ENCODE results near the gene BCO2.
"Not testable (repeated sequence)": the region's sequence is repeated elsewhere in the genome, so short reads cannot be mapped to it uniquely, and the experiment has no call there.

Gene BCO2
- 0.26 to 3.1 reads per million in 2 experiments for total RNA-seq

DNA sequence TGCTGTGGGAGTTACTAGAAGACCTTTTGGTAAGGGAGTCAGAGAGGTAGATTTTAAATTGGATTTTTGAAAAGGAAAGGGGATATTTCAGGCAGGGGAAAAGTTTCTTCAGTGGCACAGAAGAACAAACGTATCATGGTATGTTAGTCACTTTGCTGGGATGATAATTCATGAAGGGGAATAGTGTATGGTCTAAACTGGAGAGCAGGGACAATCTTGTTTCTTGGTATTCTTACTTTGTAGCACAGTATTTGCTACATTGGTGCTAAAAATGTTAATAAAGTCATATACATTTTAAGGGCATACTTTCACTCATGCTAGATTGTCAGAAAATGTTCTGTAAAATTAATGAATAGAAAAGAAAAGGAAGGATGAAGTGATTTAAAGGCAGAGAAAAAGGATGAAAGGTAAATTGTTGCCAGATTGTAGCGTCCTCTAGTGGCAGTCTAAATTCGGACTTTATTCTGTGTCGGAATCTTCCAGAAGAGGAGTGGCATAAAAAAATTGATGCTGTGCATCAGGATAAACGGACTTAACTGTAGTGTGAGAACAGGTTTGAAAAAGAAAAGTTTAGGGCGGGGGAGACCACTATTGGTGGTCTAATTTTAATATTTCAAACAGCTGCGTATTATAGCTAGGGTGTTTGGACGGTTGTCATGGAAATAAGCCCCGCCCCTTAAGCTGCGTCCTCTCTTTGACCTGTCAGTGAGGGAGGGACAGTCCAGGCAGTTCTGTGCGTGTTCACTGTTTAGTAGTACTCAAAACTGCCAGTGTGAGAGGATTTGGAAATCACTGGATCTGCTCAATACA is at the start of gene BCO2:
Gene BCO2 (plus strand): TSS at position 724 of the 810 bp plus-strand sequence. CDS start 90 bp downstream, outside the sequence.
- DNase-seq (ENCODE audit: low read depth), result no peak

GRCh38 chr11:112127056-112127455 is 48.3 kb upstream of the BCO2 start:
- no peak for DNase-seq (ENCODE audit: low read depth)

- no peak for DNase-seq (ENCODE audit: low read depth)
These were observed 46.7 kb upstream of the BCO2 start for GRCh38 chr11:112128483-112129121.

DNA sequence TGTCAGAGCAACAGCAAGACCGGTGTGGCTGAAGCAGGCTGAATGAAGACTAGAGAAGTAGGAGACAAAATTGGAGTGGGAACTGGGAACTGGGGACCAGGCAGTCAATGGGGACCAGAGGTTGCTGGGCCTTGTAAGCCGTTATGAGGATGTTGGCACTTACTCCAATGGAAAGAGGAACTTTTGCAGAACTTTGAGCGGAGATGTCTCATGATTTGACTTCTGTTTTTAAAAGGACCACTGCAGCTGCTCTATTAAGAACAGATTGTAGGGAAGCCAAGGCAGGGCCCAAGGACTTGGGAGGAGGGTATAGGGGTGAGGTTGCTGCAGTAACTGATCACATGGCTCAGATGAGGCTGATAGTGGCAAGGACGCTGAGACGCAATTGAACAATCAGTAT is 45.7 kb upstream of the BCO2 start:
- no peak for DNase-seq (ENCODE audit: low read depth)

DNA sequence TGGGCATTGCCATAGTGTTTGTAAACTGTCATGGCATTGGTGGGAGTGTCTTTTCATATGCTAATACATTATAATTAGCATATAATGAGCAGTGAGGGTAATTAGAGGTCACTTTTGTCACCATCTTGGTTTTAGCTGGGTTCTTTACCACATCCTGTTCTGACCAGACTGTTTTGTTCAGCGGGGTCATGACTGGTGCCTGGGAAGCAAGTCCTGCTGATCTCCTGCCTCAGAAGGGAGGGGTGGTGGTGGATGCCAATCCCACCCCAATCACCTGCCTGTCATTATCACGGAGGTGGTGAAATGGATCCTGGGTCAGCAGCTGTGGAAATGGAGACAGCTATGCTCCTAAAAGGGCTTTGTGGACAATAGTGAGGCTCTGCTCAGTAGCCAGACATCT is 42.6 kb upstream of the BCO2 start:
- no peak for DNase-seq (ENCODE audit: low read depth)

DNA sequence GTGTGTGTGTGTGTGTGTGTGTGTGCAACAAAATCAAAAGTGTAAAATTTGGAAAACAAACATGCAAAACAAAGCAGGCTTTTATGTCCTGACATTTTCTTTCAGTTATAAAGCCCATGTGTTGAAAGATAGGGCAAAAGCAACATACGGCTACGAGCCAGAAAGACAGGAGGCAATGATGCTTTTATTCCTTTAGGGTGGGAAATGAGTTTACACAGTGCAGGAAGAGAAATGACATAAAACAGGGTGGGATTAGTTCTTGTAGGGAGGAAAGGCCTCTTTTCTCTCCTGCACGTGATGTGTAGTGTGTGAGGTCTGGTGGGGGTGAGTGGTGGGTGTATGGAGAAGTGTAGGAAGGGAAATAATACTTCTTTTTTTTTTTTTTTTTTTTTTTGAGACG is 40.8 kb upstream of the BCO2 start:
- no peak for DNase-seq (ENCODE audit: low read depth)

- DNase-seq (ENCODE audit: low read depth), result no peak
These were observed 31.7 kb upstream of the BCO2 start for GRCh38 chr11:112143597-112143996.

GRCh38 chr11:112150517-112150916 is 24.8 kb upstream of the BCO2 start:
- no peak for DNase-seq (ENCODE audit: low read depth)

- no peak for DNase-seq (ENCODE audit: low read depth)
These were observed 19.0 kb upstream of the BCO2 start for GRCh38 chr11:112156153-112156955.

- no peak for DNase-seq (ENCODE audit: low read depth)
These were observed 18.2 kb upstream of the BCO2 start for GRCh38 chr11:112156956-112157766.

DNA sequence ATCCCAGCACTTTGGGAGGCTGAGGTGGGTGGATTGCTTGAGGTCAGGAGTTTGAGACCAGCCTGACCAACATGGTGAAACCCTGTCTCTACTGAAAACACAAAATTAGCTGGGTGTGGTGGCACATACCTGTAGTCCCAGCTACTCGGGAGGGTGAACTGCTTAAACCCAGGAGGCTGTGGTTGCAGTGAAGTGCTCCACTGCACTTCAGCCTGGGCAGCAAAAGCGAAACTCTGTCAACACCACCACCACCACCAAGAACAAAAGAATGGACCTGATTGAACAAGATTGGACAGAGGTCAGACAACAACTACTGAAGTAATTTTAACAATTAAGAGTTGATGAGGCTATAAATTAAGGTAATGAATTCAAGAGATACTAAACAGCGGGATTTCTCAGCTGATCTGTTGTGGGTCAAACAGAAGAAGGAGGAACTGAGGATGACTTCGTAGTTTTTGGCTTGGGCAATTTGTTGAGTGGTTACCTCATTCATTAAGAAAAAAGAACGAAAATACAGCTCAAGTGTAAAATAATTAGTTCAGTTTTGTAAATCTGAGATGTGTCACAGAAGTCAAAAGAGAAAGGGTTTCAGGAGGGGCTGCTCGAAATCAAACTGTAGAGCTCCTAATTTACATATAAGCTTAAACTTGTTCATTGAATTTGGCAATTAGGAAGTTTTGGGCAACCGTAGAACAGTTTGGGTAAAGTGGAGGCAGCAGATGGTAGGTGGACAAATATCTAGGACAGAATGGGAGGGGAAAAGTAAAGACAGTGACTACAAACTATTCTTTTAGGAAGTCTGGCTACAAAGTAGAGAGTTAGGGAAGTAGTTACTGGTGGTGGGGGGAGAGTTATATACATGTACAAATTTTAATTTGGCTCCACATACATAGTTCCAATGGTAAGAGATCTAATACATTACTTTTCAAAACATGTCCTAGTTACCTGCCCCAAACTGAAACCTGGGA is 15.9 kb upstream of the BCO2 start:
- no peak for DNase-seq (ENCODE audit: low read depth)

DNA sequence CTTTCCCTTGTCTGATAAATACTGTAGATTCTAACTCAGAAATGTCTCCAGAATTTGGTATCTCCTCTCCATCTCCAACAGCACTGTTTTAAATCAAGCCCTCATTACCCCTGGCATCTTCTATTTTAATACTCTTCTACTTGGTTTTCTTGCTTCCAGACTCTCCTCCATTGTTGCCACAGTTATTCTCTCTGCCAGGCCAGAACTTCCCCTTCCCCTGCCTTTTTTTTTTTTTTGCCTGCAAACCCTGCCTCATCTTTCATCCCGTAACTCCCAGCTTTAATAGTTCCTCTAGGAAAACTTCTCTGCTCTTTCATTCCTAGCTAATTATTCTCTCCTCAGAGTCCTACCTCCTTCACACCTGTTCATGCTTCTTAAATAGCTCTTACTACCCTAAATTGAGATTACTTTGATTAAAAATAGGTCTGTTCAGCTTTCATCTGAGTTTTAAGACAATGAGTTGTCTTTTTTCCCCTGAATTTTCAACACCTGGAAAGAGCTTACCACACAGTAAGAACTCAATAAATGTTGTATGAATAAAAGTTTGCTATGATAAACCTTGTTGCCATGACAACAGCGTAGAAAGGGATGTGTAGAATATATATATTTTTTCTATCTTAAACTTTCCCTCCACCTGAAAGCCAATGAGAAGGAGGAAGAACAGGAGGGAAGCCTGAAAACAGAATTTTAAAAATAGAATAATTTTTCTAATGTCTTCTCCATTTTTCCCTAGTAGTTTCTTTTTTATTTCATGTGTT is 15.0 kb upstream of the BCO2 start:
- no peak for DNase-seq (ENCODE audit: low read depth)

GRCh38 chr11:112161012-112161411 is 14.3 kb upstream of the BCO2 start:
- no peak for DNase-seq (ENCODE audit: low read depth)

DNA sequence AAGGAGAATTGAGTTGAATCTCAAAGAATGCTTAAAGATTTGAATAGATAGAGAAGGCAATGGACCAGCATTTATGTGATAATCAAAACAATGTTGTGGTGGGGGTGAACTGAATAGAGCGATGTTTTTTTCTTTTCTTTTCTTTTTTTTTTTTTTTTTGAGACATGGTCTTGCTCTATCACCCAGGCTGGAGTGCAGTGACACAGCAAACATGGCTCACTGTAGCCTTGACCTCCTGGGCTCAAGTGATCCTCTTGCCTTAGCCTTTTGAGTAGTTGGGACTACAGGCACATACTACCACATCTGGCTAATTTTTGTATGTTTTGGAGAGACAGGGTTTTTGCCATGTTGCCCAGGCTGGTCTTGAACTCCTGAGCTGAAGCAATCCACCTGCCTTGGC is 13.1 kb upstream of the BCO2 start:
- DNase-seq (ENCODE audit: low read depth), result not testable (repeated sequence)

GRCh38 chr11:112162761-112163546 is 12.4 kb upstream of the BCO2 start:
- no peak for DNase-seq (ENCODE audit: low read depth)

- DNase-seq (ENCODE audit: low read depth), result no peak
These were observed 11.2 kb upstream of the BCO2 start, which contains the start of gene IL18 for GRCh38 chr11:112163875-112164685. IL18 (minus strand) TSS chr11:112164094; CDS start chr11:112155053, 9,041 bp downstream.

DNA sequence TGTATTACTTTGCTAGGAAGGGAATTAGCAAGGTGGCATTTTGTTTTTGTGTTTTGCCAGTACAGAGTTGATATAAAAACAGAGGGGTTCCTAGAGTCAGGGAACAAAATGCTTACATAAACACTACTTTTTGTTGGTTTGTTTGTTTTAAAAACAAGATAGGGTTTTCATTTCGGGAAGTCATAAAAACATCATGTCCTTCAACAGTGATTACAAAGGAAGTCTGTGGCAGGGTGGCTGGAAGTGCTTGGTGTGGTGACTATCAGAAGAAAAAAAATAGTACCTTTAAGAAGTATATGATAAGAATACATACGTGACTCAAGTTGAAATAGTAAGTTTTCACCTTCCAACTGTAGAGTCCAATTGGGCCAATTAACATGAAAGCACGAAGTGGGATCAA is 10.3 kb upstream of the BCO2 start:
- no peak for DNase-seq (ENCODE audit: low read depth)

GRCh38 chr11:112166562-112166961 is 8.8 kb upstream of the BCO2 start:
- DNase-seq (ENCODE audit: low read depth), result no peak
